OCI-M2 (cell line): Measurements from ENCODE around the gene MFF.

Experiments used
- DNase-seq: peaks from one replicate; lab custom pipeline; 2025; ENCODE audit not compliant: unreplicated experiment; lab: John Stamatoyannopoulos, UW

Gene MFF, protein sequence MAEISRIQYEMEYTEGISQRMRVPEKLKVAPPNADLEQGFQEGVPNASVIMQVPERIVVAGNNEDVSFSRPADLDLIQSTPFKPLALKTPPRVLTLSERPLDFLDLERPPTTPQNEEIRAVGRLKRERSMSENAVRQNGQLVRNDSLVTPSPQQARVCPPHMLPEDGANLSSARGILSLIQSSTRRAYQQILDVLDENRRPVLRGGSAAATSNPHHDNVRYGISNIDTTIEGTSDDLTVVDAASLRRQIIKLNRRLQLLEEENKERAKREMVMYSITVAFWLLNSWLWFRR

GRCh38 chr2:227324995-227325838, at the start of gene MFF:
Gene MFF, plus strand, starts transcription at chr2:227325251. Its CDS starts 5,415 bp downstream, at chr2:227330666.
- DNase-seq = no peak

DNA sequence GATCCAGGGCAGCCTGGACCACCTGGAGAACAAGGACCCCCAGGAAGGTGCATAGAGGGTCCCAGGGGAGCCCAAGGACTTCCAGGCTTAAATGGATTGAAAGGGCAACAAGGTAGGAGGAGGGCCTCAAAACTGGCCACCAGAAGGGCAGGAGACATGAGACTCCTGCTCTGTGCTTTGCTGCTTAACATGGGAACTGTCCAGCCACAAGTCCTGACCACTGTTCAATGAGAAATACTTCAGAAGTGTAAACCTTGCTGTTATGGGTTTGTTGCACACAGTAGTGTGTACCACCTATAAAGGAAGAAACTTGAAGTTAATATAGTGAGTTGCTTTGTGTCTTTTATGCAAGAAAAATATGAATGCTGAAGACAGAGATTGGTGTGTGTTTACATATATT, 44.2 kb upstream of the MFF start:
- DNase-seq = no peak

- DNase-seq = no peak
Measured at GRCh38 chr2:227285741-227286236, 39.3 kb upstream of the MFF start.

GRCh38 chr2:227287771-227288170, 37.3 kb upstream of the MFF start:
- DNase-seq = no peak

- no peak for DNase-seq
Measured at GRCh38 chr2:227292314-227292713, 32.7 kb upstream of the MFF start.

- no peak for DNase-seq
Measured at GRCh38 chr2:227293531-227293930, 31.5 kb upstream of the MFF start.

GRCh38 chr2:227295806-227296205, 29.2 kb upstream of the MFF start:
- DNase-seq = no peak

- no peak for DNase-seq
Measured at GRCh38 chr2:227296671-227297405, 28.2 kb upstream of the MFF start.

GRCh38 chr2:227301523-227301922, 23.5 kb upstream of the MFF start:
- DNase-seq = no peak

DNA sequence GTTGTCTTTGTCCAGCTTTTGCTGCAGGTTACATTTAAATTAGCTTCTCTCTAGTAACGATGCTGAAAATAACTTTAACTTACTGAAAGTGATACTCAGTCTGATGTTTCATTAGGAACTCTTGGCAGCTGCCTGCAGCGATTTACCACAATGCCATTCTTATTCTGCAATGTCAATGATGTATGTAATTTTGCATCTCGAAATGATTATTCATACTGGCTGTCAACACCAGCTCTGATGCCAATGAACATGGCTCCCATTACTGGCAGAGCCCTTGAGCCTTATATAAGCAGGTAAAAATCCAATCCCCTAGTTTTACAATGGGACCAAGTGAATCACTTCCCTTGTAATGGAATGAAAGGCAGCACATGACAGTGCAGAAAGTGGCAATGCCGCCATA, 16.3 kb upstream of the MFF start:
- no peak for DNase-seq

GRCh38 chr2:227310756-227311110, 14.3 kb upstream of the MFF start:
- no peak for DNase-seq

GRCh38 chr2:227311861-227312506, 13.1 kb upstream of the MFF start:
- no peak for DNase-seq

- DNase-seq = no peak
Measured at GRCh38 chr2:227312579-227312978, 12.5 kb upstream of the MFF start.

- no peak for DNase-seq
Measured at GRCh38 chr2:227313310-227313709, 11.7 kb upstream of the MFF start.

DNA sequence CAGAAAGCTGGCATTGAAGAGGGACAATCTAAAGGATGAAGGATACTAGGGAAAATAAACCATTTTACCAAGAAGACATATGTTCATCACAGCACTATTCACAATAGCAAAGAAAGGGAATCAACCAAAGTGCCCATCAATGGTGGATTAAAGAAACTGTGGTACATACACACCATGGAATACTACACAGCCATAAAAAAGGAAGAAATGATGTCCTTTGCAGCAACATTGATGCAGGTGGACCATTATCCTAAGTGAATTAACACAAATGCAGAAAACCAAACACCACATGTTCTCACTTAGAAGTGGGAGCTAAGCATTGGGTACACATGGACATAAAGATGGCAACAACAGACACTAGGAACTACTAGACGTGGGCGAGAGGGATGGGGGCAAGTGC, 7.2 kb upstream of the MFF start:
- DNase-seq = no peak

- no peak for DNase-seq
Measured at GRCh38 chr2:227320305-227321094, 4.6 kb upstream of the MFF start.

GRCh38 chr2:227322530-227323205, 2.4 kb upstream of the MFF start:
- DNase-seq = no peak

GRCh38 chr2:227323818-227324217, 1.2 kb upstream of the MFF start:
- DNase-seq = no peak

DNA sequence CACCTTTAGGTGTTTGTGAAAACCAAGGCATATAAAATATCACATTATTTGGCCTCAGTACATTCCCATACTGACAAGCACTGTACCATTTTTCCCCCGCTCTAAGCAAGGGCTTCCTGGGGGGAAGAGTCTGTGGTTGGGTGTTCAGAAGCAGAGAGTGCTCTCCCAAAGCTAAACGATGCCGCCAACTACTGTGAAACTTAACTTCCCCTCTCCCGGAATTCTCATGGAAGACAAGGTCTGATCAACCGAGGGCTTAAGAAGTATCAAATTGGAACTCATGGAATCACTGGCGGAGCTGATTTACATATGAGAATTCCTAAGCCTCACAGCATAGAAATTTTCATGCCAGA, 433 bp upstream of the MFF start:
- DNase-seq = no peak

DNA sequence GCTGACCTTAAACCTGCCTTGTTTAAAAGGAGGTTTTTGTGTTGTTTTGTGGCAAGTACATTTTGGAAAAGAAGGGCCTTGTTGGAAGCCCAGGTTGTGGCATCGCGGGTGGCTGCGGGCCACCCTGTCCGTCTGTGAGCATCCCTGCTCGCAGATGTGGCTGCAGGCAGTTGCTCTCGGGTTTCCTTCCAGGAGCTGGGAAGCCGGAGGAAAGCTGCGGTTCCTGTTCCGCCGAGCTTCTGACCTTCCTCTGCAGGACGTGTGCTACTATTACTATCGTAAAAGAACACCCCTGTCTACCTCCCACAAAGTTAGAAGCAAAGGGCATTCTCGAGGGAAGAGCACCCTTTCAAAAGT, 766 bp downstream of the MFF start:
- DNase-seq = no peak
